NCI-H128 (cell line): Measurements from ENCODE around the gene RABEP1.

Source experiments
- DNase-seq: peaks from one replicate; lab custom pipeline; 2025; ENCODE audit not compliant: unreplicated experiment; lab: John Stamatoyannopoulos, UW

Gene RABEP1

GRCh38 chr17:5355421-5356129 is 73.5 kb downstream of the RABEP1 start:
- DNase-seq: no peak

GRCh38 chr17:5361426-5361825 is 79.3 kb downstream of the RABEP1 start:
- DNase-seq: no peak

- no peak for DNase-seq
Observed at GRCh38 chr17:5362162-5362811, 80.2 kb downstream of the RABEP1 start.

- DNase-seq: no peak
Observed at GRCh38 chr17:5364156-5364555, 82.1 kb downstream of the RABEP1 start.

GRCh38 chr17:5364696-5365095 is 82.6 kb downstream of the RABEP1 start:
- DNase-seq: no peak

- DNase-seq: no peak
Observed at GRCh38 chr17:5365831-5366230, 83.7 kb downstream of the RABEP1 start.

- no peak for DNase-seq
Observed at GRCh38 chr17:5370411-5370810, 88.3 kb downstream of the RABEP1 start.

GRCh38 chr17:5373112-5373511 is 91.0 kb downstream of the RABEP1 start:
- no peak for DNase-seq

GRCh38 chr17:5378566-5379207 is 96.6 kb downstream of the RABEP1 start:
- no peak for DNase-seq

- no peak for DNase-seq
Observed at GRCh38 chr17:5379351-5380107, 97.4 kb downstream of the RABEP1 start.

GRCh38 chr17:5380491-5381135 is 98.5 kb downstream of the RABEP1 start:
- DNase-seq: no peak

- DNase-seq: no peak
Observed at GRCh38 chr17:5381542-5381941, 99.5 kb downstream of the RABEP1 start.

GRCh38 chr17:5391678-5392077 is 109.6 kb downstream of the RABEP1 start:
- DNase-seq: no peak

GRCh38 chr17:5396612-5397011 is 114.5 kb downstream of the RABEP1 start:
- no peak for DNase-seq

- DNase-seq: no peak
Observed at GRCh38 chr17:5399767-5400166, 117.7 kb downstream of the RABEP1 start.

- no peak for DNase-seq
Observed at GRCh38 chr17:5405400-5405799, 123.3 kb downstream of the RABEP1 start.

GRCh38 chr17:5408186-5408585 is 126.1 kb downstream of the RABEP1 start:
- DNase-seq: no peak

- no peak for DNase-seq
Observed at GRCh38 chr17:5410594-5411272, 128.6 kb downstream of the RABEP1 start.

GRCh38 chr17:5413682-5414081 is 131.6 kb downstream of the RABEP1 start:
- no peak for DNase-seq

GRCh38 chr17:5416901-5417300 is 134.8 kb downstream of the RABEP1 start:
- DNase-seq: no peak
